ENCODE data around the gene IL1RN.

Gene IL1RN

GRCh38 chr2:113157118-113157896, 29.9 kb downstream of the IL1RN start:
- no peak for DNase-seq (ENCODE audit: low spot score)

- no peak for DNase-seq (ENCODE audit: low spot score)
Observed at GRCh38 chr2:113157897-113158753, 30.7 kb downstream of the IL1RN start.

- no peak for DNase-seq (ENCODE audit: low spot score)
Observed at GRCh38 chr2:113158884-113159553, 31.6 kb downstream of the IL1RN start.

- DNase-seq (ENCODE audit: low spot score), result no peak
Observed at GRCh38 chr2:113160248-113160647, 32.9 kb downstream of the IL1RN start.

- DNase-seq (ENCODE audit: low spot score), result no peak
Observed at GRCh38 chr2:113160962-113161361, 33.6 kb downstream of the IL1RN start.

- DNase-seq (ENCODE audit: low spot score), result no peak
Observed at GRCh38 chr2:113162173-113162572, 34.8 kb downstream of the IL1RN start.

- no peak for DNase-seq (ENCODE audit: low spot score)
Observed at GRCh38 chr2:113162869-113163268, 35.5 kb downstream of the IL1RN start.

GRCh38 chr2:113164215-113164929, 37.0 kb downstream of the IL1RN start:
- DNase-seq (ENCODE audit: low spot score), result no peak

GRCh38 chr2:113164930-113165585, 37.7 kb downstream of the IL1RN start:
- DNase-seq (ENCODE audit: low spot score), result no peak

- DNase-seq (ENCODE audit: low spot score), result no peak
Observed at GRCh38 chr2:113166187-113166645, 38.8 kb downstream of the IL1RN start.

GRCh38 chr2:113167115-113167932, 39.9 kb downstream of the IL1RN start:
- no peak for DNase-seq (ENCODE audit: low spot score)

GRCh38 chr2:113167962-113168340, 40.6 kb downstream of the IL1RN start:
- no peak for DNase-seq (ENCODE audit: low spot score)

- DNase-seq (ENCODE audit: low spot score), result no peak
Observed at GRCh38 chr2:113169002-113169530, 41.7 kb downstream of the IL1RN start.

- DNase-seq (ENCODE audit: low spot score), result no peak
Observed at GRCh38 chr2:113169586-113169985, 42.2 kb downstream of the IL1RN start.

- DNase-seq (ENCODE audit: low spot score), result no peak
Observed at GRCh38 chr2:113171334-113172075, 44.1 kb downstream of the IL1RN start.

- no peak for DNase-seq (ENCODE audit: low spot score)
Observed at GRCh38 chr2:113172721-113173541, 45.5 kb downstream of the IL1RN start.

GRCh38 chr2:113173542-113174375, 46.4 kb downstream of the IL1RN start, which contains the start of gene PSD4:
Gene PSD4 (plus strand): TSS chr2:113173971. CDS start chr2:113182457, 8,486 bp downstream.
- no peak for DNase-seq (ENCODE audit: low spot score)

GRCh38 chr2:113174376-113174750, 47.0 kb downstream of the IL1RN start:
- DNase-seq (ENCODE audit: low spot score), result no peak

Measured in cerebellar cortex (tissue), 1 donor.